ENCODE results near the gene SYDE1.
A peak's percentile ranks its signal among the peaks of the same experiment; 100 is the strongest.

SYDE1 gene

DNA sequence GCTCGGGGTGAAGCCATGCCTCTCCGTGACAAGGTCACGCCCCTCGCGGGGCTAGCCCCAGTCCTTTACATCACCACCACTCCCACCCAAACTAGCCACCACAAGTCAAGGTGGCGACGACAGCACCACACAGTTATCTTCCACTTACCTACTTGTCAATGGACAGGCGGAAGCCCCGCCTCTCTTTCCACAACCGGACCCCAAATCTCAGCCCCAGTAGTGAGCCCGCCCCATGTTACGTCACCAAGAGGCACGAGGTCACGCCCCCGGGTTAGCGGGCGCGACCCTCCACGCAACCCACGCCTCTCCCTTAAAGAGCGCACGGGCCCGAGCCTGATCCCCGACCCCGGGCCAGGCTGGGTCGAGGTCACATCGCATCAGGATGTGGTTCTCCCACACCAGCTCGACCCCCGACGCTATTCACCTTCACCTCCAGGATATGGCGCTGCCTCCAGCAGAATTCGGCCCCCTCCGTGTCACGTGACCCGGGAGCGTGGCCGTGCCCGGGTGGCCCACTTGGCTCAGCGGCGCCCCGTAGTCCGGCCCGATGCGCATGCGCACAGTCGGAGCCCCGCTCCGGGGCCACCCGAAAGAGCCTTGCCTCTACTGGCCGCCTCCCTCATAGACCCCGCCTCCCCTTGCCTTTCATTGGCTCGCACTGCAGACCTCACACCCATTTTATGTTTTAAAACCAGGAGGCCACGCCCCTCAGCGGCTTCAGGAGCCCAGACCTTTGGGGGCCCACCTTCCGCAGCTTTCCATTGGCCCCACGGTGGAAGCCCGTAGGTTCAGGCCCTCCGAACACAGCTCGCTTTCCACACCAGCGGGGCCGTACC lies 18.2 kb downstream of the SYDE1 start:
- peak; percentile 98 for DNase-seq

DNA sequence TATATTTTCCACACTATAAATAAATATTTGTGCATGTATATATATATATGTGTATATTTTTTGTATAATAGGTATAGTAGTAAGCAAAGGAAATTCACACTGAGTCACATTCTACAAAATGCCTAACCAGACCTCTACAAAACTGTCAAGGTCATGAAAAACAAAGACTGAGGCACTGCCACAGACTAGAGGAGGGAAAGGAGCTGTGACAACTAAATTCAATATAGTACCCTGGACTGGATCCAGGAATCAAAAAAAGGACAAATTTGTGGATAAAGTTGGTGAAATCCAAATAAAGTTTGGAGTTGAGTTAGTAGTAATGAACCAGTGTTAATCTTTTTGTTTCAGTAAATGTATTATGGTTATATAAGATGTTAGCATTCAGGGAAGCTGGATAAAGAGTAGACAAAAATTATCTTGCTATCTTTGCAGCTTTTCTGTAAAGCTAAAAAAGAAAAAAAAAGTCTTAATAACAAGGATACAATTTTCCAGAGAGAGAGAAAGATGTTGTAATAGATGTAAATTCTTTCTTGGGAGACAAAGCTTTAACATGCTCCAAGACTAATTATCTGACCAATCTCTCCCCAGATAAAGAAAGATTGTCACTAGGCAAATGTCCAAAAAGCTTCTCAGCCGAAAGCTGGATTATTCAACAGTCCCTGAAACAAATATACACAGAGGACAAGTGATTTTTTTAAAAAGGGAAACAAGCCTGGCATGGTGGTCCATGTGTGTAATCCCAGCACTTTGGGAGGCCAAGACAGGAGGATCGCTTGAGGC lies 19.1 kb downstream of the SYDE1 start:
- DNase-seq: no peak

DNA sequence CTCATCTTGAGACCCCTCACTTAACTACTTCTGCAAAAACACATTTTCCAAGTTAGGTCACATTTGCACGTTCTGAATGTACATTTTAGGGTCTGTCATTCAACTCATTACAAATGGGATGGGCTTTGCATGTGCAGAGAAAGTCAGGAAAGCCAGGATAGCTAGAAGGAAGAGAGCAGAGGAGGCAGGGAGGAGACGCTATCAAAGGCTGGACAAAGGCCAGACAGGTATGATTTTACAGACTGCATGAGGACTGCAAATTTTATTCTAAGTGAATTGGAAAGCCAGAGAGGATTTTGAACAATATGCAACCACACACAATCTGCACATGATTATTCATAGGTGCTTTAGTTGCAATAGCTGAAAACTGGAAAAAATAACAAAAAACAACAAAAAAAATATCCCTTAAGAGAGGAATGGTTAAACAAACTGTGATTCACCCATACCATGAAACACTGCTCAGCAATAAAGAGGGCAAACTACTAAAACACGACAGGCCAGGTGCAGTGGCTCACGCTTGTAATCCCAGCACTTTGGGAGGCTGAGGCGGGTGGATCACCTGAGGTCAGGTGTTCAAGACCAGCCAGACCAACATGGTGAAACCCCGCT lies 21.1 kb downstream of the SYDE1 start:
- no peak for DNase-seq

DNA sequence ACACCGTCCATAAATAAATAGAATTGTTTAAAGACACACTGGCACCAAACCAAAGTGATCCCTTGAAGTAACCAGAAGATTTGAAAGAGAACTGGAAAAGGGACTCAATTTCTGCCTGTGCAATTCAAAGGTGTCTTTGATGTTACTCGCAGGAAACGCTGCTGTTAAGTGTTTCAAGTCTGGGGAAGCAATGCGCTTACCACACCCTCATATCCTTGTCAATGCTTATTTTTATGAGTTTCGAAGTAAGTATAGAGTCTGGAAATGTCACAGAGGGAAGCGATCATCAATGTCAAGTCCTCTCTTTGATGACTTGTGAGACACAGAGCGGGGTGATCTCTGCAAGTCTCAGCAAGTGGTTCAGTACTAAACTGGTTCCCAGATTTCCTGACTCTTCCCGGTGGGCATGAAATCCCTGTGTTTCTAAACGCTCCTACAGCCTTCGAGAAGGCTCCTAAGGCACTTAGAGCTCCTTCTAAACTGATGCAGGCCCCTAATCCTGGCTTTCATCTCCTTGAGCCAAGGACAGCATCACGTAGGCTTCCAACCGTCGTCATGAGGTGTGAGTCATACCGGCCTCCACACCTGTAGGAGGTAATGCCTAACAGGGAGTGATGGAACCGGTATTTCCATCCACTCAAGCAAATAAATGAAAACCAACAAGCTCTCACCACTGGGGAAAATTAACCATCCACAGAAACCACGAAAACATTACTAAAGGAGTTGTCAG lies 22.8 kb downstream of the SYDE1 start:
- peak; percentile 47 for DNase-seq

DNA sequence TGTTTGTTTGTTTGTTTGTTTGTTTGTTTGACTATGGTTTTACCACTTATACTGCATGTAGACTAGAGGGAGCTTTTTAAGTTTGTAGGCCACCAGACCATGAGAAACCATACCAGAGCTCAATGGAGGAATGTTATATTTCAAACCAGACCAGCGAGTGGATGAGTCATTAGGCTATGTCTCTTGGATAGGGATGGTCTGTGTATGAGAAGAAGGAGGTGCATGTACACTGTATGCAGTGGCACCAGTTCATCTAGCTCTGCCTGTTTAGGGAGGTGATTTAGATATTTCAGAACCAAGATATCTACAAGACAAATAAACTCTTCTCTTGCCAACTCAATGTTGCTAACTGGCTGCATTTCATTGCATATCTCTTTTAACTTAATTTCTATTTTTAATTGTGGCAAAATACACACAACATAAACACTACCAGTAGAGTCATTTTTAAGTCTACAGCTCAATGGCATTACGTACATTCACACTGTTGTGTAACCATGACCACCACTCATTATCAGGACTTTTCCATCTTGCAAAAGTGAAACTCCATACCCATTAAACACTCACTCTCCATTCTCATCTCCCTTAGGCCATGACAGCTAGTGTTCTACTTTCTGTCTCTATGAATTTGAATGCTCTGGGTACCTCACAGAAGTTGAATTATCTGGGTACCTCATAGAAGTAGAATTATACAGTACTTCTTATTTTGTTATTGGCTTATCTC lies 29.2 kb downstream of the SYDE1 start:
- no peak for DNase-seq

DNA sequence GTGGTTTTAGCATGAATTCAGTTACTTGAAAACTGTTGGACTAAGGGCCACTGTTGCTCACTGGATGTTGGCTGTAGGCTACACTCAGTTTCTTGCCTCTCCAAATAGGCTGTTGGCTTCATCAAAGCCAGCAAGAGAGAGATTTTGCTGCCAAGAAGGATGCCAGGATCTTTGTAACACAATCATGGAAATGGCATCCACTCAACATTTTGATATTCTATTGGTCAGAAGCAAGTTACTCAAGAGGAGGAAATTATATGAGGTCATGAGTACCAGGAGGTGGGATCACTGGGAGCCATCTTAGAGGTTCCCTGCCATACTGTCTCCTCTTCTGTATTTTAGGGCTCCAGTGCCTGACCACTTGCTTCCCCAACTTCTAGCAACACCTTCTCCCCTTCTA lies 30.6 kb downstream of the SYDE1 start:
- DNase-seq: no peak

DNA sequence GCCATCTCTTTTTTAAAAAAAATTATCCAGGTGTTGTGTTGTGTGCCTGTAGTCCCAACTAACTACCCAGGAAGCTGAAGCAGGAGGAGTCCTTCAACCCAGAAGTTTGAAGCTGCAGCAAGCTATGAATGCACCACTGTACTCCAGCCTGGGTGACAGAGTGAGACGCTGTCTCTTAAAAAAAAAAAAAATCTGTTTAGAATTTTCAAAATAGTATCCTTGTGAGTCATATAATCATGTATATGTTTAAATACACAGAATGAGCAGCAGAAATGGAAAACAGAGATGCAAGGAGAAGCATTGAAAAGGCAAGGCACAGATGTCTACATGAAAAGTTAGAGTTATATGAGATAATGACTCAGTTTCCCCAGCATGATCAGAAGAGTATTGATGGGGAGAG lies 31.2 kb downstream of the SYDE1 start:
- no peak for DNase-seq

DNA sequence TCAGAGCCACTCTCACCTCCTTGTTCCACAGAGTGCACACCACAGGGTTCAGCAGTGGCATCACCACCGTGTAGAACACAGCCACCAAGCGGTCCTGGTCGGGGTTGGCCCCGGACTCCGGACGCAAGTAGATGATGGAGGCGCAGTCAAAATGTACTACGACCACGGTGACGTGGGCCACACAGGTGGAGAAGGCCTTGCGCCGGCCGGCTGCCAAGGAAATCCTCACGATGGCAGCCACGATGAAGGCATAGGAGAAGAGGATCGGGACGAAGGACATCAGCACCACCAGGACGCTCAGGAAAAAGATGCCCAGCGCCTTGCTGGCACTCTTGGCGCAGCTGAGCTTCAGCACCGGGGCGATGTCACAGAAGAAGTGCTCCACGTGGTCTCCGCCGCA lies 33.9 kb downstream of the SYDE1 start:
- no peak for DNase-seq

DNA sequence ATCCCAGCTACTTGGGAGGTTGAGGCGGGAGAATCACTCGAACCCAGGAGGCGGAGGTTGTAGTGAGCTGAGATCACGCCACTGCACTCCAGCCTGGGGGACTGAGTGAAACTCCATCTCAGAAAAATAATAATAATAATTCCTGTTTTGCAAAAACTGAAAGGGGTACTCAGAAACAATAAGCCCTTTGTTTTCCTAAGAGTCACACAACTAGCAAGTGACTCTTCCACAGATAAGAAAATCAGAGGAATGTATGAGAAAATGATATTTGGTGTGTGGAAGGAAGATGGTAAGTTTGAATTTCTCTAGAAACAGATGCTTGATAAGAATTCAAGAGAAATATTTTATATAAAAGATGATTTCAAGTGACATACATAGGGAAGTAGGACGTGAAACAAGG lies 35.1 kb downstream of the SYDE1 start:
- no peak for DNase-seq

DNA sequence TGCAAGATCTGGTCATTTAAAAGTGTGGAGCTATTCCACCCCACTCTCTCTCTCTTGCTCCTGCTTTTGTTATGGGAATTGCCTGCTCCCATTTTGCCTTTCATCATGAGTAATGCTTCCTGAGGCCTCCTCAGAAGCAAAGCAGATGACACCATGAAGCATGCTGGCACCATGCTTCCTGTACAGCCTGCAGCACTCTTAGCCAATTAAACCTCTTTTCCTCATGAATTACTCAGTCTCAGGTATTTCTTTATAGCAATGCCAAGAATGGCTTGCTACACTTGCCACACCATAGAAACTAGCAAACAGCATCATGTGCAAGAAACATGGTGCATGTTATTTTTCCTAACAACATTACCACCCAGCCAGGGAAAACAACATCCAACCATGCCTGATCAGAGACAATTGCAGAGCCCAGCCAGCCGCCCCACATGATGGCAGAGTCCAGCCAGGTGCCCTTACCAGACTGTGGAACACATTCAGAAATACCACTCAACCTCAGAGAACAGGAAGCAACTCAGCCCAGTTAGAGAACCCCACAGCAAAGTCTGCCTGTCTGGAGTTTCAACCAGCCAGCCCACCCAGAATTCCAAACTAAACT lies 36.9 kb downstream of the SYDE1 start:
- no peak for DNase-seq

DNA sequence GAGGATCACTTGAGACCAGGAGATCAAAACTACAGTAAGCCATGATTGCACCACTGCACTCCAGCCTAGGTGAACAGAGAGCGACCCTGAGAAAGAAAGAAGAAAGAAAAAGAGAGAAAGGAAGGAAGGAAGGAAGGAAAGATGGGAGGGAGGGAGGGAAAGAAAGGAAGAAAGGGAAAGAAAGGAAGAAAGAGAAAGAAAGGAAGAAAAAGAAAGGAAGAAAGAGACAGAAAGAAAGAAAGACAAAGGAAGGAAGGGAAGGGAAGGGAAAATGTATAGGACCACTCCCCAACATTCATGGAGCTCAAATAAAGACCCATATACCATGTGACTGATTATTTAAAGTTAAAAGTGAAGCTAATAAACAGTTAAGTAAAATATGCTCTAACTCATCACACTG lies 39.9 kb downstream of the SYDE1 start:
- no peak for DNase-seq

DNA sequence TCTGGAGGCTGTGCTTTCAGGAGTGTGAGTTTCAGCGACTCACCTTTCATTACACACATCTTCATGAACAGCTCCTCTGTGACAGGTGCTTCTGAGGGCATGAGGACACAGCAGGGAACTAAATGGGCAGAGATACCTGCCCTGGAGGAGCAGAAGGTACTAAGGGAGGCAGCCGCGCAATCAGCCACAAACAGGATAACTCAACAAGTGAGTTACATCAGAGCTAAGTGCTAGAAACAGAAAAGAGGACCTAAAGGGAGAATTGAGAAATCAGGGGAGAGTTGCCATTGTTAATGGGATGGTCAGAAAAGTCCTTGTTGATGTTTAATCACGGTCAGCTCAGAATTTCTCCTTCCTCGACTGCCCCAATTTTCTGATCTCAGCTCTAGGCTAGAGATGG lies 42.5 kb downstream of the SYDE1 start:
- no peak for DNase-seq

DNA sequence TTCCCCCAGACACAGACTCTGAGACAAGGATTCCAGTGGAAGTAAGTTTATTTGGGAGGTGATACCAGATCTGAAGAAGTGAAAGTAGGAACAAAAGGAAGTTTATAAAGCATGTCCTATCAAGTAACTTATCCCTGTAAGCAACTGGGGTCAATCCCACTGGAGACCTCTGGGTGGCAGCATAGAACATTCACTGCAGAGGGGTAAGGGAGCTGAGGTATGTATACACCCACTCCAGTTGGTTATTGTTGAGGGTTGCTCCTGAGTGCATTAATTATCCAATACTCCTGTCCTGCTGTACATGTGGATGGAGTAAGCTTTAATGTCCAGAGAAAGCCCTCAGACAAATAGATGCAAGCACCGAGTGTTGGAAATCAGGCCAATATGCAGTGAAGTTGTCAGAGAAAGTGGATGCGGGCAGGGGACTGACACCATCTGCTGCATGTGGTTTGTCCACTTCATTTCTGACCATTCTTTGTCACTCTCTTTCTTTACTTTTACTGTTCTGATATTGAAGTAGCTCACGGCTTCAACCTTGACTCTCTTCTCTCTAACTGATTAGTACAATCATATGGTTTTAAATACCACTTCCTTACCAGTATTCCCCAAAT lies 46.9 kb downstream of the SYDE1 start:
- DNase-seq: peak; percentile 27

DNA sequence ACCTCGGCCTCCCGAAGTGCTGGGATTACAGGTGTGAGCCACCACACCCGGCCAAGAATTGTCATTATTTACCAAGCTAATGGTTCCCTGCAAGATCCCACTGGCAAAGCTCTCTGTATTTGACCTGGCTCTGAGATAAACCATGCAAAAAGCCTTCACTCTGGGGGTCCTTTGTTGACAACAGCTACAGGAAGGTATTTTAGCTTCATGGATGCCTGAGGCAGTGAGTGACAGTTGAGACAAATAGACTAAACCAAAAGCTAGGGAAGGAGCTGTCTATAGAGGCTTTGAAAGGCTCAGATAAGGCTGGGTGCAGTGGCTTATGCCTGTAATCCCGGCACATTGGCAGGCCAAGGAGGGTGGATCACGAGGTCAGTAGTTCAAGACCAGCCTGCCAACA lies 48.1 kb downstream of the SYDE1 start:
- no peak for DNase-seq

DNA sequence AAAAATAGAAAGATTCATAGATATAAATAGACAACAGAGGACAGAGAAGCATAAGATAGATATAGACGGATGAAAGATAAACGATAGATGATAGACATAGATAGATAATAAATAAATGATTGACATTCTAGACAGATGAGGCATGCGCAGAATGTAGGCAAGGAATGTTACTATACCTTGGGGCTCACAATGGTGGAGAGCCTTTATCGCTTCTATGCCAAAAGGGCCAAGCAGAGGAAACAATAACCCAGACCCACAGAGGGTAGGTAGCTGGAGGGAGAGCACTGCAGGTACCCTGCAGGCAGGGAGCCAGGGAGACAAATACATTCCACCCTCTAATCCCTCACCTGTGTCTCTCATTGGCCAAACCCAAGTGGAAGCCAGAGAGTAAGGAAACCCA lies 49.2 kb downstream of the SYDE1 start:
- DNase-seq: no peak

DNA sequence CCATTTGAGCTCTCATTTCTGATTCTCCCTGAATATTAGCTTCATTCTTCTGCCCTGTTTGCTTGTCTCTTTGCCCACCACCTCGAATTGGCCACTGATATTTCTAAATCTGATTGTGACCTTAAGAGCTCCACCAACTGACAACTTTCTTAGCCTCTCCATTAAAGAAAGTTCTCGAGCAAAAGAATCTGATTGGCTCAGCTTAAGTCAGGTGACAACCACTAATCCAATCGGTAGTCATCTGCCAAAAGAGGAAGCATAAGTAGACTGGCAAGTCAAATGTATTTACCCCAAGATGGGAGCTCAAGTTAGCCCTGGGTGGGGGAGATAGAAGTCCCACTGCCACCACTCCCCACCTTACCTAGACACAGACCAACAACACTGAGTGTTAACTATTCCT lies 52.0 kb downstream of the SYDE1 start:
- no peak for DNase-seq

DNA sequence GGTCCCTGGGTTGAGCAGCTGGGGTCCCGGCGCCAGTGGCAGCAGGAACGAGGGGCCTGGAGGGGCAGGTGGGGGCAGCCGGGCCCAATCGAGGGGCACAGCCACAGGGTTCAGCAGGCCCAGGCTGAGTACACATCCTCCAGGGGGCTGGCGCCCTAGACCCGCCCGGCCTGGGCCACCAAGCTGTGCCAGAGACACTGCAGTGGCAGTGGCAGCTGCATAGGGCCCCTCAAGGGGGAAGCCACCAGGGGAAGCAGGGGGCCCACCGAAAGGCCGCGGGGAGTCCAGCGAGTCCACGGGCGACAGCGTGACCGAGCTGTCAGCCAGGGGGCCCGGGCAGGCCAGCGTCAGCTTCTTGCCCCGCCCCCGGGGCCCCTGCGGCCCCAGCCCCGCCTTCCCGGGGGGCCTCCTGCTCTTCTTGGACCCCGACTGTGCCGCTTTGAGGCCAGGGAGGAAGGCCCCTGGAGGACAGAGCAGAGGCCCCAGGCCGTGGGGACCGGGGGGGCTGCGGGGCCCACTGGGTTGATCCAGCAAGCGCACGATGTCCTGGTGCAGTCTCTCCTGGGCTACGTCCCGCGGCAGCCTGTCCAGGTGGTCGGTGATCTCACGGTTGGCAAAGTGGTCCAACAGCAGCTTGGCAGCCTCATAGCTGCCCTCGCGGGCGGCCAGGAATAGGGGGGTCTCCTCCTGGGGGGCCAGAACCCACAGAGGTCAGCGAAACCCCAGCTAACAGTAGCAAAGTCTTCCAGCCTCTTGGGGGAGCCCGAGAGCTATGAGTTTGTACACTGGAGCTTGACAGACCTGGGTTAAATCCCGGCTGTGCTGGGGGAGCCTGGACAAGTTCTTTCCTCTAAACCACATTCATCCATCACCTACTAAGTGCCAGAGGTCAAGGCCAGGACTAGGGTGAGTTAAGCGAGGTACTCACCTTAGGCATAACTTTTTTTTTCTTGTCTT lies 54.1 kb downstream of the SYDE1 start:
- no peak for DNase-seq
